Measurements from ENCODE around the gene RAPGEF4.

RAPGEF4 gene

DNA sequence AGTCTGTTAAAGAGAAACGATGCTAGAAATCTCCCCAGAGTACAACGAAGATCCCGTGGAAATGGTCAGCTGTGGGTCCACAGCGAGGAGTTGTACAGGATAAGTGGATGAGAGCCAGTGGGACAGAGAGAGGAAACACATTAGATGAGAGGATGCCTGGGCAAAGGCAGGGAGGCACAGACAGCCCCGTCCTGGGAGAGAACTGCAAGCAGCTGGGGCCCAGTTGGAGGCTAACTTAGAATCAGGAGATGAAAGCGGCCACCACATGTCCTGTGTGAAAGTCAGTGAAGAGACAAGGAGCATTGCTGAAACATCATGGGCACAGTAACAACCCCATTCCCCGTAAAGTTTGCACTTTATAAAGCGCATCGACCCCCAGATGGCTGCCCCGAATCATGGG, 157.5 kb downstream of the RAPGEF4 start:
- TF ChIP-seq CTCF (IDR thresholded peaks at IDR 0.05; ENCODE audit: borderline replicate concordance, insufficient read depth, low read depth, low read length), result no peak
- no peak overlapping the region for H3K4me3 ChIP-seq (ENCODE audit: low read depth, low read length)

- no peak for TF ChIP-seq CTCF (IDR thresholded peaks at IDR 0.05; ENCODE audit: borderline replicate concordance, insufficient read depth, low read depth, low read length)
- H3K4me3 ChIP-seq (ENCODE audit: low read depth, low read length), result no peak overlapping the region
These were observed 158.0 kb downstream of the RAPGEF4 start for GRCh38 chr2:172893671-172894070.

GRCh38 chr2:172894689-172895387, 159.2 kb downstream of the RAPGEF4 start:
- H3K4me3 ChIP-seq (ENCODE audit: low read depth, low read length), result no peak overlapping the region
- no peak for TF ChIP-seq CTCF (IDR thresholded peaks at IDR 0.05; ENCODE audit: borderline replicate concordance, insufficient read depth, low read depth, low read length)

- TF ChIP-seq CTCF (IDR thresholded peaks at IDR 0.05; ENCODE audit: borderline replicate concordance, insufficient read depth, low read depth, low read length), result no peak
- no peak overlapping the region for H3K4me3 ChIP-seq (ENCODE audit: low read depth, low read length)
These were observed 161.0 kb downstream of the RAPGEF4 start for GRCh38 chr2:172896661-172897081.

DNA sequence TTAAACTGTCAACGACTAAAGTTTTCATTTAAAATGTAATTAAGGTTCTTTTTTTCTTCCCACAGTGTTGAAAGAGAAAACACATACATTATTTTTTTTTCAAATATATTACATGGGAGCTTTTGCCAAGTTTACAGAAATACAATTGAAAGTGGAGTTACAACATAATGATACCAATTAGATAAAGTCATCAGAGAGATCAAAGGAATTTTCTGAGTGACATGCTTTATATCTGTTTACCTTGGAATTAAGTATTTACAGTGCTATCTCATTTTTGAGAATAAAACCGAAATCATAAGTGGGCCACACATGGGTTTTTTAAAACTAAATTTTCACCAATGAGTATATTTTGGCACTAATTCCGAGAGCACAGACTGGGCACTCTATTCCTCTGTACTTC, 165.2 kb downstream of the RAPGEF4 start:
- TF ChIP-seq CTCF (IDR thresholded peaks at IDR 0.05; ENCODE audit: borderline replicate concordance, insufficient read depth, low read depth, low read length), result no peak

GRCh38 chr2:172901913-172902312, 166.3 kb downstream of the RAPGEF4 start:
- no peak for TF ChIP-seq CTCF (IDR thresholded peaks at IDR 0.05; ENCODE audit: borderline replicate concordance, insufficient read depth, low read depth, low read length)
- no peak overlapping the region for H3K4me3 ChIP-seq (ENCODE audit: low read depth, low read length)

More for the DNA sequence above, 165.2 kb downstream of the RAPGEF4 start:
- no peak overlapping the region for H3K4me3 ChIP-seq (ENCODE audit: low read depth, low read length)

DNA sequence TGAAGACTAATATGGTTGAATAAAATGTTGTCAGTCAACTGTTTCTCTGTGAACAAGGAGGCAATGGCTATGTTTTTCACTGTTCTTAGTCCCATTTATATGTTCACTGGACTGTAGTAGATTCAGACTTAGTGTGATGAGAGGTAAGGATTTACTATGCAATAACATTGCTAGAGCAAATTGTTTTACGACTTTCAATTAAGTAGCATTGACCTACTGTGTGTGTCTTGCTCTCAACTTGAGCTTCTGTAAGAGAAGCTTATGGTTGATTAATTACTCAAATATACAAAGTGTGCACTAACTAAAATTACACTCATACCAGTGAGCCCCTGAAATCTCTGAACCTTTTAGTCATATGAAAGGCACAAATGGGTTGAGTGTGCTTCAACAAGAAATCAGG, 168.6 kb downstream of the RAPGEF4 start:
- no peak overlapping the region for H3K4me3 ChIP-seq (ENCODE audit: low read depth, low read length)
- TF ChIP-seq CTCF (IDR thresholded peaks at IDR 0.05; ENCODE audit: borderline replicate concordance, insufficient read depth, low read depth, low read length), result no peak

Measured in GM12875 (cell line).